Stomach (tissue), 9 donors: ENCODE data around the gene DOP1A. TPM values are rescaled to one million over a fixed set of nuclear protein-coding genes. Genes with fewer than 3 reads are reported as not detected.

Experiments used
- DNase-seq, 2 donors: peaks; one replicate each; pipeline versions ENCODE4 v3.0.0 to v3.0.0-alpha.2; 2013 to 2019
- H3K27ac ChIP-seq, 5 donors: fragments of 200-600 bp in 4 of 5; sonication (generic) in 4 of 5; one replicate each; pipeline ENCODE4 v1.5.1; 2013 to 2019; ENCODE audit warnings: mild to moderate bottlenecking in 1 of 5, moderate library complexity in 1 of 5
- H3K27me3 ChIP-seq, 3 donors: fragments of 200-600 bp; sonication (generic); one replicate each; pipeline ENCODE4 v1.5.1; 2017 to 2019; ENCODE audit warnings: mixed run types in 1 of 3
- H3K36me3 ChIP-seq, 4 donors: fragments of 200-600 bp; sonication (generic); 1 replicate in 3 of 4; 2 replicates in 1 of 4; pipeline ENCODE4 v1.5.1; 2016 to 2019
- H3K4me1 ChIP-seq, 4 donors: fragments of 200-600 bp; sonication (generic); one replicate each; pipeline ENCODE4 v1.5.1; 2016 to 2019
- H3K4me3 ChIP-seq, 4 donors: fragments of 200-600 bp; sonication (generic) in 3 of 4; one replicate each; pipeline ENCODE4 v1.5.1; 2016 to 2019; ENCODE audit warnings: mild to moderate bottlenecking in 1 of 4
- H3K9me3 ChIP-seq, 4 donors: fragments of 200-600 bp; sonication (generic); one replicate each; pipeline ENCODE4 v1.5.1; 2016 to 2019
- EP300 ChIP-seq: sonication (generic); formaldehyde crosslinking; IDR thresholded peaks from one replicate; pipeline ENCODE4 v1.6.1; 2017; ENCODE audit warnings: antibody characterized with exemption
- POLR2A ChIP-seq, 4 donors: fragments of 450-650 bp; IDR thresholded peaks; one replicate each; pipeline ENCODE4 v1.6.1; 2016; ENCODE audit warnings: antibody characterized with exemption in 4 of 4, control low read depth in 2 of 4, mild to moderate bottlenecking in 1 of 4, moderate library complexity in 1 of 4
- POLR2AphosphoS5 ChIP-seq, 3 donors: sonication (generic); formaldehyde crosslinking; IDR thresholded peaks; one replicate each; pipeline ENCODE4 v1.6.1; 2016; ENCODE audit warnings: antibody characterized with exemption in 3 of 3
- WGBS, 5 donors: extraction: QIAGEN DNeasy Blood & Tissue Kit in 3 of 5; methylation state at CpG; one replicate each; pipeline versions ENCODE4 v1.1.5 to v1.1.7; 2013 to 2018; 5-methylcytosine and 5-hydroxymethylcytosine counted together
- intact Hi-C: fragments of 100-400 bp; cut with DNase I; formaldehyde crosslinking; loops from one replicate; pipeline ENCODE4 v1.15.1; 2023; ENCODE audit warnings: low total_unique reads
- polyA plus RNA-seq, 3 donors: library from polyadenylated mRNA; stranded (reverse); fragments of 200-250 nt; gene quantifications; one replicate each; pipeline ENCODE4 v1.2.3, GENCODE V29; 2013
- total RNA-seq, 5 donors: library from RNA; depleted of rRNA; stranded (reverse); fragments of >200 nt; gene quantifications; one replicate each; pipeline versions ENCODE4 v1.1.0 to v1.2.3, GENCODE V29; 2014 to 2016
- TF ChIP-seq, protein P1 (sequence below), 7 experiments: fragments of 450-650 bp in 4 of 7; fragments of 200-600 bp in 3 of 7; sonication (generic) in 3 of 7; IDR thresholded peaks; one replicate each; pipeline ENCODE4 v1.5.1; 2016 to 2019; ENCODE audit warnings: antibody characterized with exemption in 7 of 7, control low read depth in 2 of 7, mild to moderate bottlenecking in 1 of 7
- donor health status: healthy with polysubstance abuse.
- donor health status: Bipolar disorder and iron deficiency.
- donor health status: healthy.

DOP1A gene
- total and polyA plus RNA-seq, 8 donors, result 2.6 to 68.3 (median 16.3) TPM

DNA sequence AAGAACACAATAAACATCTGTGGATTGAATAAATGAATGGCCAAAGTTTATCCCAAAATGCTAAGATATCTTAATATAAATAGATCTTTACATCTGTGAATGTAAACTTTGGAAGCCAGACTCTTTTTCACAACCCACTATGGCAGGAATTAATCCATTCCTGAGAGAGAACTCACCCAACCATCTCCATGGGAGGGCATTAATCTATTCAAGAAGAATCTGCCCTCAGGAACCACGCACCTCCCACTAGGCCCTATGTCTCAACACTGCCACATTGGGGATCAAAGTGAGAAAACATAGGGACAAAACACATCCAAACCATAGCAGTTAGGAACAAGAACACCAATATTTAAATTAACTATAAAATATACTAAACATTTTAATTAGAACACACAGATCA lies 5.2 kb upstream of the DOP1A start:
- Histone ChIP-seq H3K27me3 (no peaks in the 10 kb centered on the region), H3K4me3 (no peak overlapping the region), H3K36me3 (peaks cover 0 to 5% (median 0%) of the 10 kb centered on the region in 4 donors), H3K9me3 (no peaks in the 10 kb centered on the region), H3K27ac (no peak overlapping the region), H3K4me1 (peaks cover 0 to 22% (median 11%) of the 10 kb centered on the region in 4 donors)
- no peak for DNase-seq
- WGBS, 5 donors, result 94 to 100% (median 97%) methylated on average over 1 of the region's 1 CpG
- TF ChIP-seq POLR2A (IDR thresholded peaks at IDR 0.05), result no peak
- intact Hi-C loops, result no loop called here

DNA sequence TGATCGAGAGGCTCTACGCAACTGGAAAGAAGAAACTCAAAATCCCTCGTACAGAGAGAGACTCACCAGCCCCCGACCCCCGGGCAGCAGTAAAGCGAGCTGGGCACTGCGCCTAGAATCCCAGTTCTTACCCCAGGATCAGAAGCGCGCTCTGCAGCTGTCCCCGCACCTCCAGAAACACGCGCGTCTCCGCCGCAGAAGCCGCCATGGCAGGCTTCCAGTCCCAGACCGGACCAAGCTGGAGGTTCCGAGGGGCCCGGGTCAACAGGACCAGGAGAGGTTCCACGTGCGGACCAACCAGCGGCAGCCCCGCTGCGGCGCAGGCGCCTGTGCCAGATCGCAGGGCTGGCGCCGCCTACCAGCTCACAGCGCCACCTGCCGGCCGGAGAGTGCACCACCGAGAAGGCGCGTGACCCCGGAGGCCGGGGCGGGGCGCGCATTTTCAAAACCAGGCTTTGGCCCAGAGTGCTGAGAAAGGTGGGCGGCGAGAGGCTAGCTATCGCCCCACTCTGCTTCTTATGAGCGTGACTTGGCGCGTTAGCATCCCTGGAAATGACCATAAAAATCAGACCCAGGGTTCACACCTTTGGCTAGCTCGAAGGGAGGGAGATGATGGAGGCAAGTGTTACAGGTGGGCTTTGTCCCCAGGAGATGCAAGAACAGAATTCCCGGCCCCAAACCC lies 1.8 kb upstream of the DOP1A start, which contains the start of gene UBE3D:
TSS of gene UBE3D (minus strand) at position 331 of the 682 bp plus-strand sequence. CDS start at position 208, 123 bp downstream.
- TF ChIP-seq, protein P1, sequence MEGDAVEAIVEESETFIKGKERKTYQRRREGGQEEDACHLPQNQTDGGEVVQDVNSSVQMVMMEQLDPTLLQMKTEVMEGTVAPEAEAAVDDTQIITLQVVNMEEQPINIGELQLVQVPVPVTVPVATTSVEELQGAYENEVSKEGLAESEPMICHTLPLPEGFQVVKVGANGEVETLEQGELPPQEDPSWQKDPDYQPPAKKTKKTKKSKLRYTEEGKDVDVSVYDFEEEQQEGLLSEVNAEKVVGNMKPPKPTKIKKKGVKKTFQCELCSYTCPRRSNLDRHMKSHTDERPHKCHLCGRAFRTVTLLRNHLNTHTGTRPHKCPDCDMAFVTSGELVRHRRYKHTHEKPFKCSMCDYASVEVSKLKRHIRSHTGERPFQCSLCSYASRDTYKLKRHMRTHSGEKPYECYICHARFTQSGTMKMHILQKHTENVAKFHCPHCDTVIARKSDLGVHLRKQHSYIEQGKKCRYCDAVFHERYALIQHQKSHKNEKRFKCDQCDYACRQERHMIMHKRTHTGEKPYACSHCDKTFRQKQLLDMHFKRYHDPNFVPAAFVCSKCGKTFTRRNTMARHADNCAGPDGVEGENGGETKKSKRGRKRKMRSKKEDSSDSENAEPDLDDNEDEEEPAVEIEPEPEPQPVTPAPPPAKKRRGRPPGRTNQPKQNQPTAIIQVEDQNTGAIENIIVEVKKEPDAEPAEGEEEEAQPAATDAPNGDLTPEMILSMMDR (IDR thresholded peaks at IDR 0.05), result peak in 6 of 7 experiments; percentile 18 to 99 (median 96)
- TF ChIP-seq POLR2A (IDR thresholded peaks at IDR 0.05) (no peak), POLR2AphosphoS5 (IDR thresholded peaks at IDR 0.05) (peak in 2 of 3 donors; percentile 40 to 86), EP300 (no peak)
- Histone ChIP-seq H3K27ac (peak within 1 kb of the TSS; percentile 37 to 74 (median 52)), H3K4me3 (peak within 1 kb of the TSS; percentile 67 to 88 (median 80)), H3K4me1 (peaks cover 11 to 48% (median 28%) of the 10 kb centered on the region in 4 donors), H3K36me3 (no peaks in the 10 kb centered on the region), H3K27me3 (no peaks in the 10 kb centered on the region), H3K9me3 (no peaks in the 10 kb centered on the region)
- 1 to 6% (median 3%) methylated on average over 20 to 48 of the region's 48 CpGs for WGBS, 5 donors
- peak; percentile 93 to 97 for DNase-seq
- intact Hi-C loops, result no loop called here

DNA sequence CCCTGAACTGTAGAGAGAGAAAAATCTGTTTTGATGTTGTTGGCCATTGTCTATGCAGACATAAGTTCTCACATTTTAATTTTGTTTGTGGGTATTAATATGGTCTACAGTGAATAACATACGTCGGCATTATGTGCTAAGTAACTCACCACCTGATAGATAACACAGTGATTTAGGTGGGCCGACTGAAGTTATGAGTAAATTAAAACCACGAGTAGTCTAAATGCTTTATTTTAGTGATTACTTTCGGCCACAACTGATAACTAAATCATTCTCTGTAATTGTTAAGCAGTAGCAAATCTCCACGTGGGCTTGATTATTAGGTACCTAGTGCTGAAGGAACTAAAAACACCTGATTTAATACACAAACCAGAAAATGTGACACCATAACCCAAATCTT lies 1.1 kb downstream of the DOP1A start:
- Histone ChIP-seq H3K27me3 (no peaks in the 10 kb centered on the region), H3K27ac (peak overlapping the region; percentile 88 to 96 (median 90)), H3K4me1 (peaks cover 11 to 69% (median 39%) of the 10 kb centered on the region in 4 donors), H3K36me3 (no peaks in the 10 kb centered on the region), H3K4me3 (peak overlapping the region; percentile 71 to 91 (median 80)), H3K9me3 (no peaks in the 10 kb centered on the region)
- TF ChIP-seq, protein P1 (IDR thresholded peaks at IDR 0.05), result no peak
- TF ChIP-seq POLR2A (IDR thresholded peaks at IDR 0.05), result no peak
- TF ChIP-seq EP300, result no peak
- peak in 1 of 2 donors; percentile 20 for DNase-seq
- 17 to 32% (median 28%) methylated on average over 6 of the region's 6 CpGs for WGBS, 5 donors
- intact Hi-C loops, result no loop called here

DNA sequence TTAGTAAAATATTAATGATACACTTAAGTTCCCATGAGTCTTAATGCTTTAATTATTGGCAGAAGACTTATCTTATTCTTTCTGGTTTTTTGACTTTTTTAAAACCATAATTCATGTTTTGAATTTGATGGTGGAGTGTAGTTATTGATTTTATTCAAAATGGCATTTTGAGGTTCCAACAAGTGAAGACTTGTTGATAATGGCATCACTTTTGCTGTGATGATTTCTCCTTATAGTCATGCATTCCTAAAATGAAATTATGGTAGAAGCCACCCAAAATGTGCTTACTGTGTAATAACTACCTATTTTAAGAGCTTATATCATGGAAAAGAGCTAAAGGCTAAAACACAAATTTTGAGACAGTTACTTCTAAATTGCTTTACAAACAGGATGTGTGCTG lies 2.2 kb downstream of the DOP1A start:
- Histone ChIP-seq H3K9me3 (no peaks in the 10 kb centered on the region), H3K4me3 (no peak overlapping the region), H3K27me3 (no peaks in the 10 kb centered on the region), H3K27ac (no peak overlapping the region), H3K4me1 (peaks cover 11 to 59% (median 33%) of the 10 kb centered on the region in 4 donors), H3K36me3 (no peaks in the 10 kb centered on the region)
- DNase-seq, result no peak
- intact Hi-C loops, result loop anchor here (10.0 kb wide), 1 partner anchor 115 kb away; no protein-coding TSS in a partner anchor
- TF ChIP-seq POLR2AphosphoS5 (IDR thresholded peaks at IDR 0.05) (no peak), POLR2A (IDR thresholded peaks at IDR 0.05) (no peak), EP300 (no peak)
- TF ChIP-seq, protein P1 (IDR thresholded peaks at IDR 0.05), result no peak

DNA sequence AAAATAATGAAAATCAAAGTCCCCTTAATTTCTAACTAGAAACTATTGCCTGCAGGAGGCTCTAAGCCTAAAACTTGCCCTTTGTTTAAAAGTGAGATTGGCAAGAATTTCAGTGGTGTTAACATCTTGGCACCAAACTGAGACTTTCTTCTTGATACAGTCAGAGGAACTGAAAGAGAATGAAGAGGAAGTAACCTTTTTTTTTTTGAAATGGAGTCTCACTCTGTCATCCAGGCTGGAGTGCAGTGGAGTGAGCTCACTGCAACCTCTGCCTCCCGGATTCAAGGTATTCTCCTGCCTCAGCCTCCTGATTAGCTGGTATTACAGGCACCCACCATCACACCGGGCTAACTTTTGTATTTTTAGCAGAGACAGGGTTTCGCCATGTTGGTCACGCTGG lies 3.6 kb downstream of the DOP1A start:
- 66 to 74% (median 70%) methylated on average over 4 of the region's 4 CpGs for WGBS, 5 donors
- no peaks in the 10 kb centered on the region for H3K9me3 ChIP-seq
- TF ChIP-seq, protein P1 (IDR thresholded peaks at IDR 0.05), result no peak
- TF ChIP-seq POLR2AphosphoS5 (IDR thresholded peaks at IDR 0.05) (no peak), EP300 (no peak), POLR2A (IDR thresholded peaks at IDR 0.05) (no peak)
- H3K4me3 ChIP-seq, result no peak overlapping the region
- no peaks in the 10 kb centered on the region for H3K36me3 ChIP-seq
- peak in 1 of 2 donors; percentile 36 for DNase-seq
- H3K27ac ChIP-seq, result peak overlapping the region in 3 of 5 donors; percentile 52 to 68 (median 62)
- intact Hi-C loops, result loop anchor here (10.0 kb wide), 1 partner anchor 114 kb away; no protein-coding TSS in a partner anchor
- no peaks in the 10 kb centered on the region for H3K27me3 ChIP-seq
- peaks cover 11 to 51% (median 28%) of the 10 kb centered on the region in 4 donors for H3K4me1 ChIP-seq
